IPS-18a (cell line): Measurements from ENCODE around the gene GCN1.
A peak's percentile ranks its signal among the peaks of the same experiment; 100 is the strongest.

ENCODE experiments used
- H3K27ac ChIP-seq: one replicate; pipeline ENCODE4 v1.5.1; 2013; ENCODE audit warnings: low read length
- H3K27me3 ChIP-seq: one replicate; pipeline ENCODE4 v1.6.1; 2013; ENCODE audit warnings: mild to moderate bottlenecking, low read length; ENCODE audit not compliant: control insufficient read depth, insufficient read depth
- H3K36me3 ChIP-seq: one replicate; pipeline ENCODE4 v1.6.1; 2013; ENCODE audit warnings: low read depth, low read length; ENCODE audit not compliant: control insufficient read depth
- H3K4me1 ChIP-seq: one replicate; pipeline ENCODE4 v1.6.1; 2013; ENCODE audit warnings: low read depth, low read length; ENCODE audit not compliant: control insufficient read depth
- H3K4me3 ChIP-seq: one replicate; pipeline ENCODE4 v1.5.1; 2013; ENCODE audit warnings: low read length
- H3K9ac ChIP-seq: one replicate; pipeline ENCODE4 v1.6.1; 2013; ENCODE audit warnings: mild to moderate bottlenecking, low read length, moderate library complexity
- H3K9me3 ChIP-seq: one replicate; pipeline ENCODE4 v1.6.1; 2013; ENCODE audit warnings: low read depth, low read length; ENCODE audit not compliant: control insufficient read depth

The GCN1 gene

DNA sequence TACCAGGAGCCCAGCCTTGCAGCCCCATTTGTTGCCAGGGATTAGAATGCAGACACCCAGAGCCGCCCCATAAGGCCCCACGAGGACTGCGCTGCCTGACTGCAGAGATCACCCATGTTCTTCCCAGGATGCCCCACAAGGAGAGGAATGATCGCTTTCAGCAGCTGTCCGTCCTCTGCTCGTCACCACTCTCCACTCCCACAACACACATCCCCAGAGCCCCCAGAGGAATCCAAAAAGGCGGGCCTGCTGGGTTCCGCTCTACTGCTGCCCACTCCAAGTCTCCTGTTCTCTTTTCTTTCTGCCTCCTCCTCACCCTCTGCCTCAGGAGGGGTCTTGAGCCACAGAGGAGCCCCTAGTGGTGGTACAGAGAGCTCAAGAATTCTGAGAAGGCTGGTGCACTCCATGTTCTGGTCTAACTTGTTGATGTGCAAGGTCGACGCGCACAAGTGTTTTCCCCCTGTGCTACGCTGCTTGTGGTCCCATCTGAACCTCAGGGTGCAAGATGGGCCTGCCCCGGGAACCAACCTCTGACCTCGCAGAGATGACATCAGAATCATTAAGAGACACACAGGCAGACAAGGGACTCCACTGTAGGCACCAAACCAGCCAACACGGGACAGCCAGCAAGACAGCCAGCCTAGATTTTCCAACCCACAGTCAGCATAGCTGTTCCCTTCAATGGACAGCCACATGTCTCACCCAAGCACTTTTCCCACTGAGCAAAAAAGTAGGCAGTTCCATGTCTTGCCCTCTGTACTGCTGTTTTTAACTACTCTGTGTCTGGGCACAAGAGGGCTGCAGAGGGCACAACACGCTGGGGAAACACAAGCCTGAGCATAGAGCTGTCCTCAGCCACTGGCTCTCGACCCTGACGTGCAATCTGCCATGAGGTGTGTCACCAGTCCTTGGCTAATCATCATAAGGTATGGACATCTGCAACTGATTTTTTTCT, 41.1 kb upstream of the GCN1 start:
- no peak overlapping the region for H3K4me3 ChIP-seq
- H3K9ac ChIP-seq, result no peak overlapping the region
- no peaks in the 10 kb centered on the region for H3K27me3 ChIP-seq
- H3K36me3 ChIP-seq, result no peaks in the 10 kb centered on the region
- H3K27ac ChIP-seq, result no peak overlapping the region
- peaks cover 48% of the 10 kb centered on the region for H3K4me1 ChIP-seq
- no peaks in the 10 kb centered on the region for H3K9me3 ChIP-seq

DNA sequence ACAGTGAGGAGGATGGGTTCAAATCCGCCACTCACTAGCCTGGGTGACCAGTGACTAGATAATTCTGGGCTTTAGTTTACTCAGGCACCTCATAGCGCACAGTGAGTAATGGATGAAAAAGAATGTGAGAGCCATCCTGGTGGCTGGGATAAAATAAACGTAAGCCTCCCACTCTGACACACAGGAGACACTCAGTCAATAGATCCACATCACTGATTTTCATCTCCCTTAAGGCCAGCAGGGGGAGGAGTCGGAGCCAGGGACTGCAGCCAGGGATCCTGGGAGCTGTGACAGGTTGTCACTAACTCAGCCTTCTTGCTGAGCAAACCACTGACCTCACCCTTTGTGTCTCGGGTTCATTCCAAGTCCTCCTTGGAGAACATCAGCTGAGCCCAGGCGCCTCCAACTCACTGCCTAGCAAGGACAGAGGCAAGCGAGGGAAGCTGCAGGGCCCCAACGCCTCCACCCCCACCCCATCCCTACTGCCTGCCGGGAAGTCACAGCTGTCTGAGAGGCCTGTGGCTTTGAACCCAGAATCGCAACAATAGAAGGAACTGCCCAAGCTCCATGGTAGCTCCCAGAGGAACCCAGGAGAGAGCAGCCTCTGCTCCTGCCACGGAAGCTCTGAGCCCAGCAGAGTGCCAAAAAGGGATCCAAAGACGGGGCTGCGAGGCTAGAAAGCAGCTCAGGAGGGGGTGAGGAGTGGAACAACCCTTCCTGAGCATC, 40.3 kb upstream of the GCN1 start:
- no peak overlapping the region for H3K27ac ChIP-seq
- no peak overlapping the region for H3K9ac ChIP-seq
- no peaks in the 10 kb centered on the region for H3K27me3 ChIP-seq
- no peak overlapping the region for H3K4me3 ChIP-seq
- no peaks in the 10 kb centered on the region for H3K36me3 ChIP-seq
- peaks cover 55% of the 10 kb centered on the region for H3K4me1 ChIP-seq
- H3K9me3 ChIP-seq, result no peaks in the 10 kb centered on the region

DNA sequence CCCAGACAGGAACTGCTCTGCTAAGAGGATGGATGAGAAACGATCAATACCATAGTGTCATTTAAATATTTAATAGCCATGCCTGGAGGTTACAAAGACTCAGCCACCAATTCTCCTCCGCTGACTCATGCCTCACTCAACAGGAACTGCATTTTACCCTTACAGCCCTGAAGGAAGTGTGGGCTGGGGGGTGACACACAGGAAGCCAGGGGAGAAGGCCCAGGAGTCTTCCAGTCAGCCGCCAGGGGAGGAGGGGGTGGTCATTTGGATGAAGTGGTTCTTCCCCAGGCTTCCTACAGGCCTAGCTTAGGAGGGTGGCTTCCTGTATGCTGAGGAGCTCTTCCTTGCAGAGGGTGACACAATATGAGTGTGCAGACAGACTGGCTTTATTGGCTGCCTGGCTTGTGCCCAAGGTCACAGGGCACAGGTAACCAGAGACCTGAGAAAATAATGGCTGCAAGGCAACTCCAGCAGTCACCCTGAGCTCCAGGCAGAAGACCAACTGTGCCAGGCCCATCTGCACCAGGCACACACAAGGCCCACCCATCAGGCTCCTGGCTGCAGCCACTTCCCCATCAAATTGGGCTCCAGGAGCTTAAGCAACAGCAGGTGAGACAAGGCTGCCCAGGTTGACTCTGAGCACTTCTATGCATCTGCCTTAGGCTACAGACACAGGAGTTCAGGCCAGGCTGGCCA, 36.9 kb upstream of the GCN1 start:
- H3K27ac ChIP-seq, result peak overlapping the region; percentile 93
- peak overlapping the region; percentile 37 for H3K4me3 ChIP-seq
- H3K4me1 ChIP-seq, result peaks cover 76% of the 10 kb centered on the region

DNA sequence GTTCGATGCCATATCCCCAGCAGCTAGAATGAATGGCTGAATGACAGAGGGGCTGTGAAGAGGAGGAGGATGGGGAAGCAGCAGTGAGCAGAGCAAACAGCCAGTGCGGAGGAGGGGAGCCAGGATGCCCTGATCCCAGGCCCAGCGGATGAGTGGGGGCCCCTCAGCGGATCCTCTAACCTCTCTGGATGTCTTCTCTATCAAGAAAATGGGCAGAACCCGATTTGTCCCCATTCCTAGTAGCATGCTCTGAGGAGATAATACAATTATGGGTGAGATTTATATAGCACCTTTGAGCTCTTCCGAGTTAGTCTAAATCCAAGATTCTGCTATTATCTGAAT, 36.4 kb upstream of the GCN1 start:
- H3K9ac ChIP-seq, result peak overlapping the region; percentile 74
- peak overlapping the region; percentile 93 for H3K27ac ChIP-seq
- H3K9me3 ChIP-seq, result no peaks in the 10 kb centered on the region
- H3K4me3 ChIP-seq, result peak overlapping the region; percentile 37
- H3K4me1 ChIP-seq, result peaks cover 78% of the 10 kb centered on the region
- H3K36me3 ChIP-seq, result peaks cover 4% of the 10 kb centered on the region
- H3K27me3 ChIP-seq, result no peaks in the 10 kb centered on the region

More for the DNA sequence above, 36.9 kb upstream of the GCN1 start:
- H3K27me3 ChIP-seq, result no peaks in the 10 kb centered on the region
- no peaks in the 10 kb centered on the region for H3K36me3 ChIP-seq
- no peaks in the 10 kb centered on the region for H3K9me3 ChIP-seq
- H3K9ac ChIP-seq, result peak overlapping the region; percentile 74

DNA sequence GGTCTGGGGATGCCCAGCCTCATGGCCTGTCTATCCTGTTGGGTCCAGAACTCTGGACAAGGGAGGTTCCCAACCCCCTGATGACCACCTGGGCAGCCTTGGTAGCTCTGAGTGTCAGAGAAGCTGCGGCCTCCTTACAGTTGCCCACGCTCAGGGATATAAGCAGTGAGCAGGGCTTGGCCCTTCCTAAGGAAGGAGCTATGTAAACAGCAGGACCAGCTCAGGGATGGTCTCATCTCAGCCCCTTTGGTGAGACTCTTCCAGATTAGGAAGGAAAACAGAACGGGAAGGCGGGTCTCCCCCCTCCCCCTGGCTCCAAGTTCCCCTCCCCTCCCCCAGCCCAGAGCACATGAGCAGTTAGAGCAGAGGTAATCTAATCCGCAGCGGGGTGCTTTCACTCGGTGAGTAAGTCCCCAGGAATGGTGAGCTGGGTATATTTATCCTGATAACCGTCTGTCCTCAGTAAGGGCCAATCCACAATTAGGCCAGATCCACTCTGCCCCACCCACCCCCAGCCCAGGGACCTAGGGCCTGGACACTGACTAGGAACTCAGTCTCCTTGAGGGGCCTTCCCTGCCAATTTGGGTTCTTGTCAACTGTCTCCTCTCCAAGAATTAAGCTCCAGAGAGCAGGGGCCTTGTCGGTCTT, 35.9 kb upstream of the GCN1 start:
- Histone ChIP-seq H3K4me1 (peaks cover 75% of the 10 kb centered on the region), H3K27me3 (no peaks in the 10 kb centered on the region), H3K9ac (peak overlapping the region; percentile 85), H3K36me3 (peaks cover 4% of the 10 kb centered on the region), H3K9me3 (no peaks in the 10 kb centered on the region), H3K4me3 (peak overlapping the region; percentile 37), H3K27ac (peak overlapping the region; percentile 93)

DNA sequence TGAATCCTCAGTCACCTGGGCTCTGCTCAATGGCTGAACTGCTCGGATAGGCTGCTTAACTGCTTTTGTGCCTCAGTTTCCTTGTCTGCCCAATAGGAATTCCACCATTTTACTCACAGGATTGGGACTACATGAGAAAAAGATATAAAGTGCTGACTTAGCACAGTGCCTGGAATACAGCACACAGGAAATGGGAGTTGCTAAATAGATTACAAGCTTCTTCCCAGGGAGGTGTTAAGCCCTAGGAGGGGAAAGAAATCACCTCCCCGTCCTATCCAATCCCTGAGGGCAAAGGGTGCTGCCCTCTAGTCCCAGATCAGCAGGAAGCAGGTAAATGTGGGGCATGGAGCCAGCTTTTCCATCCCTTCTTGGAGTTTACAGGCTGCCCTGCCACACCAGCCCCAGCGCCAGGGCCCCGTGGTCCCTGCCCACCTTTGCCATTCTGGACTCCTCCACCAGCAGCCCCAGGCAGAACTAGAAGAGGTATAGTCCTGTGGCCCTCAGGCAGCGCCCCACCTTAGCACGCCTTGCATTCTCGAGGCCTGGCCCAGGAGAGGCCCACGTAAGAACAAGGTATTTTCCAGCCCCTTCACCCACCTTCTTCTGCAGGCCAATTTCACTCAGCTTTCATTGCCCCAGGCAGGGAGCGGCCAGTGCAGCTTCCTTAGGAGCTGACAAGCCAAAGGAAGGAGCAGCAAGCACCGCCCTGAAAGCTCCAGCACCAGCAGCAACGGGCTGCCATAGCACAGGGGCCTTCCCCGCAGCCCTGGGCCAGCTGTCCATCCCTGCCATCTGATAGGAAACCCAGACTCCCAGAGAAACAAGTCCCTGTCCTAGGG, 35.2 kb upstream of the GCN1 start:
- H3K9ac ChIP-seq, result peak overlapping the region; percentile 85
- no peaks in the 10 kb centered on the region for H3K9me3 ChIP-seq
- H3K4me1 ChIP-seq, result peaks cover 75% of the 10 kb centered on the region
- peaks cover 4% of the 10 kb centered on the region for H3K36me3 ChIP-seq
- H3K27ac ChIP-seq, result peak overlapping the region; percentile 92
- H3K27me3 ChIP-seq, result no peaks in the 10 kb centered on the region
- peak overlapping the region; percentile 56 for H3K4me3 ChIP-seq

DNA sequence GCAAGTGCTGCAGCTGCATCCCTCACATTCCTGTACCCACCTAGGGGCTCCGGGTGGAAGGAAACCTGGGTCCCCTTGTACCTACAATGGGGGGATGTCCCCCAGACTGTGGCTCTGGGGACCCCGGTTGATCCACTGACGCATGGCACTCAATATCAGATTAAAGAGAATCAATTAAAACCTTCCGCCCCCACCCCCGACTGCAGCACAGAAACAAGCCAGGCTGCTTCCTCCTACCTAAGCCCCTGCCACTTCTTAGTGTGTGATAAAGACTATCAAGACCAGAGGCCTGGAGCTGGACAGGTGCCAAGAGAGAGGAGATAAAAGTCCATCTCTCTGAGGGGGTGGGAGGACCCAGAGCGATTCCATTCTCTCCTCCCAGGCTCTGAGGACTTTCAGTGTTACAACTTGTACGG, 34.6 kb upstream of the GCN1 start:
- H3K9me3 ChIP-seq, result no peaks in the 10 kb centered on the region
- peak overlapping the region; percentile 56 for H3K4me3 ChIP-seq
- no peaks in the 10 kb centered on the region for H3K27me3 ChIP-seq
- H3K4me1 ChIP-seq, result peaks cover 70% of the 10 kb centered on the region
- H3K27ac ChIP-seq, result peak overlapping the region; percentile 92
- H3K9ac ChIP-seq, result peak overlapping the region; percentile 85
- peaks cover 4% of the 10 kb centered on the region for H3K36me3 ChIP-seq

DNA sequence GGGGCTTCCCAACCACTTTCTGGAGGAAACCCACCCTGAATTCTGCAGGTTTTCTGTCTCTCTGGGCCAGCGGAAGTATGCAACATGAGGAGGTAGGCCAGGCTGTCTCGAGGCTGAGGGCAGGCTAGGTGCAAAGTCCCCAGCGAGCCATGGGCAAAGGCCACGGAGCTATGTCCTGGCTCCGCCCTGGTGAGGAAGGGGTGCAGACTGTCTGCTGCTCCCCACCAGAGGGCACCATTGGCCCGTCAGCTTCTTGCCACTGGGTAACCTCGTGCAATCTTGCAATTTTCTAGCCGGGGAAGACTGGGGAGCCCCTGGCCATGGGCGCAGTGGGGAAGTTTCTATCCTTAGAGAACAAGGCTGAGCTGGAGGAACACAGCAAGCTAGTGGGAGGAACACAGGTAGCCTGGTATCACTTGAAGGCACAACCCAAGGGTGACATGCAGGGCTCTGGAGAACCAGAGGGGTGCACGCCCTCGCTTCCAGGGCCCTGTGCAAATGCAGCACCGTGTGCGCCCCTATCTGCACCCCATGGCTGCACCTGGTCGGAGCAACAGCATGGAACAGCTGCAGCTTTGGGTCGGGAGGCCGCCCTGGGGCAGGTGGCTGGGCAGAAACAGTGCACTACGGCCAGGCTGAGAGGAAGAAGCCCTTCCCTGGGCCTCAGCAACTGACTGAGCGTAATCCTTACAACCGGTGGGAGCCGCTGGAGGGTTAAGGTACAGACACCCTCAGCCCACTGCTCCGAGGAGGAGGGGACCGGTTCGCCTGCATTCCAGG, 34.0 kb upstream of the GCN1 start:
- peak overlapping the region; percentile 85 for H3K9ac ChIP-seq
- peak overlapping the region; percentile 56 for H3K4me3 ChIP-seq
- no peaks in the 10 kb centered on the region for H3K27me3 ChIP-seq
- peaks cover 66% of the 10 kb centered on the region for H3K4me1 ChIP-seq
- no peaks in the 10 kb centered on the region for H3K9me3 ChIP-seq
- H3K27ac ChIP-seq, result peak overlapping the region; percentile 92
- peaks cover 8% of the 10 kb centered on the region for H3K36me3 ChIP-seq

DNA sequence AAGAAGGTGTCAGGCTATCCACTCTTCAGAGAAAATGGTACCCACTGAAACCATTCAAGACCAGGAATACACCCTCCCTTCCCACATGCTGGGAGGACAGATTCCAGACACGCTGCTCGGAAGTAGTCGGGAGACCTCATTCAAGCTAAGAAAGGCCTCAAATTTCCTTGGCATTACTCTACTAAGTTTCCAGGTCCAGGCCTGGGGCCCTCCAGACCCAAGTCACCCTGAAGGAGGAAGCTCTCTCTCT, 33.5 kb upstream of the GCN1 start:
- Histone ChIP-seq H3K9me3 (no peaks in the 10 kb centered on the region), H3K9ac (no peak overlapping the region), H3K27me3 (no peaks in the 10 kb centered on the region), H3K27ac (no peak overlapping the region), H3K4me1 (peaks cover 64% of the 10 kb centered on the region), H3K36me3 (peaks cover 10% of the 10 kb centered on the region), H3K4me3 (no peak overlapping the region)
